Stimulated activated naive CD8-positive, alpha-beta T cell treated with anti-CD3 and anti-CD28 coated beads, Interleukin-15, Interleukin-2, amounts not matched to agents 100 ng/mL and 50 ng/mL, for 24 hours (primary cell): Measurements from ENCODE around the gene RPS29.

ENCODE experiments used
- H3K27ac Mint-ChIP-seq: one replicate; pipeline ENCODE4 v1.8.0; 2021; ENCODE audit warnings: mild to moderate bottlenecking, mixed read lengths
- H3K27me3 Mint-ChIP-seq: one replicate; pipeline ENCODE4 v1.8.0; 2021; ENCODE audit warnings: mixed read lengths
- H3K36me3 Mint-ChIP-seq: one replicate; pipeline ENCODE4 v1.8.0; 2021; ENCODE audit warnings: low read depth, mixed read lengths
- H3K4me1 Mint-ChIP-seq: one replicate; pipeline ENCODE4 v1.8.0; 2021; ENCODE audit warnings: low read depth, mixed read lengths
- H3K4me3 Mint-ChIP-seq: one replicate; pipeline ENCODE4 v1.8.0; 2021; ENCODE audit warnings: mild to moderate bottlenecking, mixed read lengths
- H3K9me3 Mint-ChIP-seq: one replicate; pipeline ENCODE4 v1.8.0; 2021; ENCODE audit warnings: mixed read lengths

Gene RPS29

DNA sequence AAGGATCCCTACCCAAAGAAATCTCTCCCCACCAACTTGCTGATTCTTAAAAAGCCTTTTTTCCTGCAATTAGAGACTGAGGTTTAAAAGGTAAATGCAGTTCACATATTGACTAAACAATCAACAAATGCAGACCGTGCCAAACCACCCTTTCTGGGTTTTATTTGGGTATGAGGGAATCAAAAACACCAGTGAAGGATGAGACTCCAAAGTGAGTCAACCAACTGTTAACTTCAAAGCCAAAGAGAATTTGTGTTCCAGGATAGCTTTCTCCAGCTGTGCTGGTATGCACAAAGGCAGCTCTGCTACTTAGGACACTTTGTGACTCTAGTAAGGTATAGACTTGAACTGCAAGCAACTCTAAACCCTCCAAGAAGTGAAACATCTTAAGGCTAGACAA lies 39.4 kb downstream of the RPS29 start:
- no peak overlapping the region for H3K27ac Mint-ChIP-seq
- no peaks in the 10 kb centered on the region for H3K4me1 Mint-ChIP-seq
- no peaks in the 10 kb centered on the region for H3K36me3 Mint-ChIP-seq
- no peak overlapping the region for H3K4me3 Mint-ChIP-seq
- no peaks in the 10 kb centered on the region for H3K9me3 Mint-ChIP-seq
- H3K27me3 Mint-ChIP-seq: peaks cover 4% of the 10 kb centered on the region

DNA sequence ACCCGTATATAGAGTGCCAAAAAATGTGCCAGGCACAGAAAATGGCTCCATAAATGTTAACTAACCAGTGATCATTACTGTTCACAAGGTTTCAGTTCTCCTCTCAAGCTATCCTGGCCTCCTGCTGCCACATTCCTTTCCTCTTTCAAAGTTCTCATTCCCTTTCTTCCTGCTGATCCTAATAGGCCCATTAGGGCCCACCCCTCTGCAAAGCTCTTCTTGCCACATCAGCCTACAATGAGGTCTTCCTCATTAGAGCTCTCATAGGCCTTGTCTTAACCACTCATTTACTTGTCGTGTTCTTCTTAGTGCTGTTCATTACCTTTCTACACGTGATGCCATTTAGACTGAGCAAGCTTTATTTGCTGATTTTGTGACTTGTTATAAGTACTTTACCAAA lies 40.5 kb downstream of the RPS29 start:
- H3K27ac Mint-ChIP-seq: no peak overlapping the region
- H3K4me1 Mint-ChIP-seq: no peaks in the 10 kb centered on the region
- H3K27me3 Mint-ChIP-seq: no peaks in the 10 kb centered on the region
- H3K9me3 Mint-ChIP-seq: no peaks in the 10 kb centered on the region
- no peak overlapping the region for H3K4me3 Mint-ChIP-seq
- H3K36me3 Mint-ChIP-seq: no peaks in the 10 kb centered on the region

DNA sequence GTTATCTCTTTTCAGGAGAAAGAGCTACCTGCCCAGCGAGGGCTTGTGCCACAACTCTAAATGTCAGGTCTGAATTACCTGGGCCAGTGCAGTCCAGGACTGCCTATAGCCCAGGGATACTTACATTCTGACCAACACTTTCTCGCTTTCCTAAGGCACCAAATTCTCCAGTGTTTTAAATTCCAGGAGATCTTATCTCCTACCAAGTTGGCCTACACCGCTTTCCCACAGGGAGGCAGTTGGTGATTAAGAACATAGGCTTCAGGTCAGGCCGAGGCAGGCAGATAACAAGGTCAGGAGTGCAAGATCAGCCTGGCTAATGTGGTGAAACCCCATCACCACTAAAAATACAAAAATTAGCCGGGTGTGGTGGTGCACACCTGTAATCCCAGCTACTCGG lies 41.1 kb downstream of the RPS29 start:
- H3K4me1 Mint-ChIP-seq: no peaks in the 10 kb centered on the region
- no peaks in the 10 kb centered on the region for H3K27me3 Mint-ChIP-seq
- H3K27ac Mint-ChIP-seq: no peak overlapping the region
- no peaks in the 10 kb centered on the region for H3K36me3 Mint-ChIP-seq
- no peak overlapping the region for H3K4me3 Mint-ChIP-seq
- no peaks in the 10 kb centered on the region for H3K9me3 Mint-ChIP-seq

DNA sequence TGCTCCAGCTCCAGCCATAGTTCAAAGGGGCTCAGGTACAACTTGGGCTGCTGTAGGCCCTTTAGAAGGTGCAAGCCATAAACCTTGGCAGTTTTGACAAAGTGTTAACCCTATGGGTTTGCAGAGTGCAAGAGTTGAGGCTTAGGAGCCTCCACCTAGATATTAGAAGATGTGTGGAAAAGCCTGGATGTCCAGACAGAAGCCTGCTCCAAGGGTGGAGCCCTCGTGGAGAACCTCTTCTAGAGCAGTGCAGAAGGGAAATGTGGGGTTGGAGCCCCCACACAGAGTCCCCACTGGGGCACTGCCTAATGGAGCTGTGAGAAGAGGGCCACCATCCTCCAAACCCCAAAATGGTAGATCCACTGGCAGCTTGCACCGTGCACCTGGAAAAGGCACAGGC lies 45.1 kb downstream of the RPS29 start:
- H3K9me3 Mint-ChIP-seq: no peaks in the 10 kb centered on the region
- H3K27ac Mint-ChIP-seq: no peak overlapping the region
- no peaks in the 10 kb centered on the region for H3K36me3 Mint-ChIP-seq
- H3K4me3 Mint-ChIP-seq: no peak overlapping the region
- no peaks in the 10 kb centered on the region for H3K4me1 Mint-ChIP-seq
- no peaks in the 10 kb centered on the region for H3K27me3 Mint-ChIP-seq

DNA sequence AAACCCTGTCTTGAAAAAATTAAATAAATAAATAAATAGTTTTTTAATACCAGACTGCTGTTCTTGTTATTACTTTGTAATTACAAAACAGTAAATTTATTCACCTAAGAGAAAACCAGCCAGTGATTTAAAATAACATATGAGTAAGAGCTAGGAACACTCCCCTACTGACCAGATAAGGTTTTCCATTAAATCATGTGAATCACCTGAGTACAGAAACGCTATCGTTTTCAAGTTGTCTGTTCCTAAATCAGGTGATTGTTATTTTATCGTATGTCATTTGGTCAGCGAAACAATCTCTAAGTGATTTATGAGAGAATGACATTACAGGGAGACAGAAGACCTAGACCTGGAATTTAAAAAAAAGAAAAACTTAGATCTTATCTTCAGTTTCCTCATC lies 47.3 kb downstream of the RPS29 start:
- no peak overlapping the region for H3K4me3 Mint-ChIP-seq
- H3K27me3 Mint-ChIP-seq: no peaks in the 10 kb centered on the region
- no peaks in the 10 kb centered on the region for H3K36me3 Mint-ChIP-seq
- H3K4me1 Mint-ChIP-seq: no peaks in the 10 kb centered on the region
- no peak overlapping the region for H3K27ac Mint-ChIP-seq
- no peaks in the 10 kb centered on the region for H3K9me3 Mint-ChIP-seq
